Right forelimb (tissue), 1 donor: Measurements from ENCODE around the gene FBLN1.
A peak's percentile ranks its signal among the peaks of the same experiment; 100 is the strongest.
"Not testable (repeated sequence)": the region's sequence is repeated elsewhere in the genome, so short reads cannot be mapped to it uniquely, and the experiment has no call there.

ENCODE experiments used
- DNase-seq: peaks from one replicate; pipeline ENCODE4 v3.0.0-alpha.2; 2018

FBLN1 gene

GRCh38 chr22:45586651-45587405, 84.1 kb downstream of the FBLN1 start:
- DNase-seq = no peak

DNA sequence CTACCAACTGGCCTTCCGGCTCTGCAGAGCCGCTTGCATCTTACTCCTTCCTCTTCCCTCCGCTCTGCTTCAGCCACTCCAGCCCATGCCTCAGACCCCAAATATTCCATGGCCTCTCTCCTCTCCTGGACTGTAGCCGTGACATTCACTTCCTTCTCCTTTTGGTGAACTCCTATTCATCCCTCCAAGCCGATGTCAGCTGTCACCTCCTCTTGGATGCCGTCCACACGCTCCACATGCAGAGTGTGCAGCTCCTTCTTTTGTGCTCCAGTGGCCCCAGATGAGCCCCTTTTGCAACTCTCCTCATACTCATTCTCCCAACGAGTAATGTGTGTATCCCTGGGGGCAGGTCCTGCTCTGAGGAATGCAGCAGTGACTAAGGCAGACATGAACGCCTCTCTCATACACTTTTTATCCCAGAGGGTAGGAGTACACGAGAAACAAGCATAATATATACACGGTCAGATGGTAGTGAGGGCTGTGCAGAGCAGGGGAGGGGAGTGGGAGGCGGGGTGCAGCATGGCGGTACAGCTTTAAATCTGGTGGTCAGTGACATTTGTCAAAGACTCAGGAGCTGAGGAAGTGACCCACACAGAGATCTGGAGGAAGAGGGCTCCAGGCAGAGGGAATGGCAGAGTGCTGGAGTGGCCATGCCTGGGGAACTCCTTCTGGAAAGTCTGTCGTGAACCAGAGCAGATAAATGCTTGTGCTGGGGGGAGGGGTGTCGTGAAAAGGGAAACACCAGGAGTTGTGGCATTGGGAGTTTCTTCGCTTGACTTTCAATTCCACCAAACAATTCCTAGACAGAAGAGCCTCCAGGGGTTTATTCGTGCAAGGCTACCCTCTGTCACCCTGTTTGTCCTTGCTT, 85.2 kb downstream of the FBLN1 start:
- DNase-seq = no peak

DNA sequence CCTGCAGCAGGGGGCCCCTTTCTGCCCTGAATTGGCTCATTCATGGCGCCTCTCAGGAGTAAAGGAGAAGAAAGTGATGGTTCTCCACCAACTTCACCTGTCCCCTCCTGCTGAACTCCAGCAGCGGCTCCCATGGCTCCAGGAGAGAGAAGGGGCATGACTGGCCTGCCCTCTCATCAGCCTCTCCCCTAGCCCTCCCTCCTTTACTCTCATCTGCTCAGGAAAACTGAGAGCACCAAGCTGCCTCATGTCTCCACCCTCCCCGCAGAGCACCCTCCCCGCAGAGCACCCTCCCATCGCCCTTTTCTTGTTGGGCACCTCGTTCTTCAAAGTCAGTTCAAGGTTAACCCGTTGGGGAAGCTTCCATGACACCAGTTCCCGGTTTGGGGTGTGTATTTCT, 86.9 kb downstream of the FBLN1 start:
- DNase-seq = no peak

DNA sequence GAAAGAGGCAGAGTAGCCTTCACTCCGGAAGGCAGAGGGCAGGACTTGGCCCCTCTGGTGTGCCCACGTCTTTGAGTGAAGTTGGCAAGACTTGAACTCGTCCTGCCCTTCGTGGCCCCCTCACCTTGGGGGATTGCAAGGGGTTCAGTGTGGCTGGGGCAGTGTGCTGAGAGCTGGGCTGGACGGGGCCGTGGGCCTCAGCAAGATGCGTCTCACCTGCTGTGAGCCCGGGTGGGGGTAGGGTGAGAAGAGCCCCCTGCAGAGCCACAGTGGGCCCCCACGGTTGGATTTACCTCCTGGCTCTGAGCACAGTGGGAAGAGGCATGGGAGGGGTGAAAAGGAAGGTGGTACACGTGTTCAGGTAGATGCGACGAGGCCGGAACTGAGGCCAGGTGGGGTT, 87.6 kb downstream of the FBLN1 start:
- no peak for DNase-seq

DNA sequence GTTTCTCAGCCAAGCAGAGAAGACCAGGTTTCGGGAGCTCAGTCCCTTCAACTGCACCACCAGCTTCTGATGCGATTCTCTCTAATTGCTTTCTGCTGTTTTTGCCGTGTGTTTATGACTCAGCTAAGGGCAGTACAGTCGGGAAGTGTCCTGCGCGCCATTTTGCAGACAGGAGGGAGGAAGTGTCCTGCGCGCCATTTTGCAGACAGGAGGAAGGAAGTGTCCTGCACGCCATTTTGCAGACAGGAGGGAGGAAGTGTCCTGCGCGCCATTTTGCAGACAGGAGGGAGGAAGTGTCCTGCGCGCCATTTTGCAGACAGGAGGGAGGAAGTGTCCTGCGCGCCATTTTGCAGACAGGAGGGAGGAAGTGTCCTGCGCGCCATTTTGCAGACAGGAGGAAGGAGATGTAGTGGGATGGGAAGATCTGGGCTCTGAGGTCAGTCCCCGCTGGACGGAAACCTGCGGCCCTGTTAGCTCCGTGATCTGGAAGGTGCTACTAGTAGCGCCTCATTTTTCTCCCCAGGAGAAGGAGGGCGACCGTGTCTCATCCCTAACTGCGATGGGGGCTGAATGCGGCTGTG, 89.0 kb downstream of the FBLN1 start:
- not testable (repeated sequence) for DNase-seq

- no peak for DNase-seq
Measured at GRCh38 chr22:45594123-45594941, 91.6 kb downstream of the FBLN1 start.

DNA sequence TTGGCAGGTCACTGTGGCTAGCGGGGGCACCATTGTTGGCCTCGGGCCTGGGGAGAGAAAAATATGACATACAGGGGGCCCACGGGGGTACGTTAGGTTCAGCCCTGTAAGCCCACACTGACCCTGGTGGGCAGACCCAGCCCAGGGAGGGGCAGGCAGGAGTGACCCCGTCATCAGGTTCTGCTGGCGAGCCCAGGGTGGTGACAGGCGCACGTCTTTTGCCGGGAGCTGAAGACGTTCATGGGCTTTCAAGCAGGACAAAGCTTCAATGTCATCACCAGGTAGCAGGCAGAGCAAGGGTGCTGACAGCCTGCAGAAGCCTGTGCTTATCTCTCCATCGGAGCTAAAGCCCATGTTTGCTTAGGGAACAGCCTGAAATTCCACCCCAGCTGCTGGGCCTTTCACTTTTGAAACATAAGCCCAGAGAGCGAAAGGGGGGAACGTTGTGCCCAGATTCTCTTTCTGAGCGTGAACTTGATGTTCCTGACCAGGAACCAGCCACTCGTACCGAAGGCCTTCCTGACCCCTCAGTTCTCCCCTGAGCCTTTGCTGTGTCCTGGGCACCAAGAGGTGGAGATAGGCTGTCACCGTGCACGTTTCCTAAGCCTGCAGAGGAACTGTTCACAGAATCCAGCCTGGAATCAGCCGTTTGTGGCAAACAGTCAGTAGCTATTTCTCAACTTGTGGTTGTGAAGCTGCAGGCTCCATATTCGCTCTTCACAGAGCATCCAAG, 94.9 kb downstream of the FBLN1 start:
- no peak for DNase-seq

DNA sequence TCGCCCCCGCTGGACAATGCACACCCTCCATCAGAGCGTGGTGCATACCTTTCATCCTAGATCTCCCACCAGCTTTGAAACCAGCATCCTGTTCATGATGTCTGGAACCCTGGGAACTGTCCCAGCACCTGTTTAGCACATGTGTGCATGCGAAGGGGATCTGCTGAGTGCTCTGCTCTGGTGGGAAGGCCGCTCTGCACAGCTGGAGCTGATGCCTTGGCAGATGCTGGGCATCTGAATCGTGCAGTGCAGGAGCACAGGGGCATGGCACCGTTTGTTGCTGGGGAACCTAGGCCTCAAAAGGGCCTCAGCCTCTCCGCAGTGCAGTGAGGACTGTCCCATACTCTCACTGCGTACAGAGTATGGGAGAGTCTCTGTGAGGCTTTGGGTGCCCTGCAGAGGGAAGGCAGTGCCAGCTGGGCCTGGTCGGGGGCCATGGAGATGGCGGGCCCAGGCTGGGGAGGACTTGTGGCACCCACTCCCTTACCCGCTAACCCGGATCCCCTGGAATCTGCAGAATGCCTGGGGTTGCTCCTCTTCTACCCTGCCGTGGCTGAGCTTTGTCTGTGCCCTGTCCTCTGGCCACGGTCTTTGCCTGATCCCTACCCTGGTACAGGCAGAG, 96.0 kb downstream of the FBLN1 start:
- no peak for DNase-seq

DNA sequence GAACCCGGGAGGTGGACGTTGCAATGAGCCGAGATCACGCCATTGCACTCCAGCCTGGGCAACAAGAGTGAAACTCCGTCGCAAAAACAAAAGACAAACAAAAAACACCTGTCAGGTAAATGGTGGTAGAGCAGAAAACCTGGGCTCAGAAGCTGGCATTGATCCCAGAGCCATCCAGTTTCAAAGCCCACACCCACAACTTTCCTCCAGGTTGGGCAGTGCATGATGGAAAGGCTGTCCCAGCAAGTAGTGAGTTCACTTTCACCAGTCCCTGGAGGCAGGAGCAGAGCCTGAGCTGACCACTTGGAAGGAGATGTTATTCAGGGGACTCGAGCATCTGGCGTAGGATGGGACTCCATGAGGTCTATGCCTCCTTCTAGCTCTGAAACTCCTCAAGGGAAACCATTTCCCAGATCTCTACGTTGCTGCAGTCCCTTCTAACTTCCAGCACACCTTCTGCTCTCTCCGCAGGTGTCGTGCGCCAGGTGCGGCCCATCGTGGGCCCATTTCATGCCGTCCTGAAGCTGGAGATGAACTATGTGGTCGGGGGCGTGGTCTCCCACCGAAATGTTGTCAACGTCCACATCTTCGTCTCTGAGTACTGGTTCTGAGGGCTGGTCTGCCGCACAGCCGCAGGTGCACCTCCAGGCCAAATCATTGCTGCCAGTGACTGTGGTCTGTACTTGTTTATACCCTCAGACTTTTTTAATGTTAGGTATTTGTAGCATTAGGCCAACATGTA, 97.3 kb downstream of the FBLN1 start:
- peak; percentile 30 for DNase-seq

DNA sequence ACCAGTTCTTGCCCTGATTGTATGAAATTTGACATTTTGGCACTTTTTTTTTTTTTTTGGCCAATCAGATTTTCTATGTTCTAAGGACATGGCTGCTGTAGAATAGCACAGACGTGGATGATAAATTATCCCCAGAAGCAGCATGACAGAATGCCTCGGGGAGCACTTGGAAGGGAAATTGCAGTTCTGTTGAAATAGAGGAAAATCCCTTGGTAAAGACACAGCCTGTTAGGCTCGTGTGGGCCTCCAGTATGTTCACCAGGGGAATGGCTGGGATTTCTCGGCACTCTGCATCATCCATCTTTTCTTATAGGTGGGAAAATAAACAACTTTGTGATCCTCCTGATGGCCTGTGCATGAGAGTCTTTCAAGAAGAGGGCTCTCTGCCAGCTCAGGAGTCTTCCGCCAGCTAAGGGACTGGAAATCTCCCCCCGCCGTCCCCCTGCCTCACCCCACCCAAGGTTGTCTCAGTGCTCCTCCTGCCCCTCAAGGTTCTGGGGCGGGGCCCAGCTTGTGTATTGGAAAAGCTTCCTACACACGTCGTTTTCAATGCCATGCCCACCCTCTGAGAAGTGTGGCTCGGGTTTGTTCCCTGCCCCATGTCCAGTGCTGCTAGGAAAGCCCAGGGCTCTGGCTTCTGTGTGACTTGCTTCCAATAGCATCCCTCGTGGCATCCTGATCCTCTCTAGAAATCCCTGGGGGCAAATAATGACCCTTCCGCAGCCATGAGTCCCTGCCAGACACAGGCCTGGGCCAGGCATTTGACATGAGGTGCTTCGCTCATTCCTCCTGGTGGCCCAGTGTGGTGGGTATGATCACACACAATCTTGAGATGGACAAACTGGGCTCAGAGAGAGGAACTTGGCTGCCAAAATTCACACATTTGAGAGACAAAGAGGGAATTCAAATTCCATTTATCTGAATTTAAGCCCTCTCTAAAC, 98.4 kb downstream of the FBLN1 start:
- DNase-seq = no peak

- peak; percentile 35 for DNase-seq
Measured at GRCh38 chr22:45602004-45602733, 99.5 kb downstream of the FBLN1 start.

GRCh38 chr22:45602824-45603595, 100.3 kb downstream of the FBLN1 start:
- DNase-seq = no peak

- no peak for DNase-seq
Measured at GRCh38 chr22:45603619-45604018, 100.9 kb downstream of the FBLN1 start.

DNA sequence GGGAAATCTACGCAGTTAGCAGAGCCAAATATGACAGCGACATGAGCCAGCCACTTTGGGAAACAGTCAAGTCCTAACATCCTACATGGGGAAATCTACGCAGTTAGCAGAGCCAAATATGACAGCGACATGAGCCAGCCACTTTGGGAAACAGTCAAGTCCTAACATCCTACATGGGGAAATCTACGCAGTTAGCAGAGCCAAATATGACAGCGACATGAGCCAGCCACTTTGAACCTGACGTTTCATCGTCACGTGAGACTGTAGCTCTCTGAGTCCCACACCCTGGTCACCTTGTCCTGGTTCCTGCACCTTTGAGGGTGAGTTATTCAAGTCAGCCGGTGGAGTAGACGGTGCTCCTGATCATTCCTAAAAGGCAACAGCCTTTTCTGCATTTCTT, 105.4 kb downstream of the FBLN1 start:
- DNase-seq = not testable (repeated sequence)

- DNase-seq = no peak
Measured at GRCh38 chr22:45608763-45609180, 106.1 kb downstream of the FBLN1 start.

- peak; percentile 75 for DNase-seq
Measured at GRCh38 chr22:45612451-45612901, 109.8 kb downstream of the FBLN1 start.

DNA sequence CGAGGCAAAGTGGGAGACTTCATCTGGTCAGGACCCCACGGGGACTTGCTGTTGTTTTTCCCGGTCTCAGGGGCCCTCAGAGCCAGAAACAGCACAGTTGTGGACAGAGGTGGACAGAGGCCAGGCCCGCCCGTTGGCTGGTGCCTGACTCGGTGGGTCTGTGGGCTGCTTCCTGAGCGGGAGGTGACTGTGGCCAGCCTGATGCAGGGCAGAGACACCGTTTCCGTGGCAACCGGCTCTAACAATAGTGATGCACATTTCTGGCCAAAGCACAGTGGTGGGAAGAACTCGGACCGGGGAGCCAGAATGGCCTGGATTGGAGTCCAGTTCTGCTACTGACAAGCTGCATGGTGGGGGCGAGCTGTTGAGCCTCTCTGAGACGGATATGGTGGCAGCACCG, 110.3 kb downstream of the FBLN1 start:
- peak; percentile 60 for DNase-seq

GRCh38 chr22:45615364-45615763, 112.7 kb downstream of the FBLN1 start:
- DNase-seq = no peak
